AG10803 (cell line): ENCODE results near the gene SLC12A2.

ENCODE experiments used
- DNase-seq: peaks from one replicate; pipeline ENCODE4 v3.0.0; 2010; ENCODE audit warnings: low read depth
- H3K4me3 ChIP-seq: 2 replicates; pipeline ENCODE4 v1.5.1; 2011; ENCODE audit warnings: mild to moderate bottlenecking, low read length, control low read depth
- TF ChIP-seq, protein P1 (sequence below): conservative IDR thresholded peaks from 2 replicates; pipeline ENCODE4 v1.5.1; 2011; ENCODE audit warnings: mild to moderate bottlenecking, low read length, control low read depth, inconsistent platforms

The SLC12A2 gene

DNA sequence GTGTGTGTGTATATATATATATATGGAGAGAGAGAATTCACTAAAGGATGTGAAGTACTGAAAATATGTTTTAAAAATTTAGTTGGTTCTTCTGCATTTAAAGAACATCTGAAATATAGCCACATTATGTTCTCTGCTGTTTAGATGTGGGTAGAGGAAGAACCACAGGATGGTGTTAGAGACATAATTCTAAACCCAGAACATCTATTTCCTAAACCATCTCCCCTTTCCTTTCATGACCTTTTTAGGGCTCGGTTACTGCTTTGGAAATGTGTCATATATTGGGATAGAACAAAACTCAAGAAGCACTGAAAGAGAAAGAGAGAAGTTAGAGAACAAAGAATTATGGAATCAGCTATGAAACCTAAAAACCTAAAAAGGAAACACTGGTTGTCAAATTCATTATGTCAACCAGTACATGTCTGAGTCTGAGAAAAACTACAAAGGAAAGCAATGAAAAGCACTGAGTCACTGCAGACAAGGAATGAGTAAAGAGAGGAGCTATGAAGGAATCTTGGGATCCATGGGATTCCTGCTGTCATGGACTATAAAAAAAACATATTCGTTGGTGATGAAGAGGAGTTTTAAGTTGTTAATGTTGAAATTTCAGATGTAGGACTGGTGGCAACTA, 28.4 kb downstream of the SLC12A2 start:
- DNase-seq: peak; percentile 64
- no peak overlapping the region for H3K4me3 ChIP-seq
- TF ChIP-seq, protein P1, sequence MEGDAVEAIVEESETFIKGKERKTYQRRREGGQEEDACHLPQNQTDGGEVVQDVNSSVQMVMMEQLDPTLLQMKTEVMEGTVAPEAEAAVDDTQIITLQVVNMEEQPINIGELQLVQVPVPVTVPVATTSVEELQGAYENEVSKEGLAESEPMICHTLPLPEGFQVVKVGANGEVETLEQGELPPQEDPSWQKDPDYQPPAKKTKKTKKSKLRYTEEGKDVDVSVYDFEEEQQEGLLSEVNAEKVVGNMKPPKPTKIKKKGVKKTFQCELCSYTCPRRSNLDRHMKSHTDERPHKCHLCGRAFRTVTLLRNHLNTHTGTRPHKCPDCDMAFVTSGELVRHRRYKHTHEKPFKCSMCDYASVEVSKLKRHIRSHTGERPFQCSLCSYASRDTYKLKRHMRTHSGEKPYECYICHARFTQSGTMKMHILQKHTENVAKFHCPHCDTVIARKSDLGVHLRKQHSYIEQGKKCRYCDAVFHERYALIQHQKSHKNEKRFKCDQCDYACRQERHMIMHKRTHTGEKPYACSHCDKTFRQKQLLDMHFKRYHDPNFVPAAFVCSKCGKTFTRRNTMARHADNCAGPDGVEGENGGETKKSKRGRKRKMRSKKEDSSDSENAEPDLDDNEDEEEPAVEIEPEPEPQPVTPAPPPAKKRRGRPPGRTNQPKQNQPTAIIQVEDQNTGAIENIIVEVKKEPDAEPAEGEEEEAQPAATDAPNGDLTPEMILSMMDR: no peak

DNA sequence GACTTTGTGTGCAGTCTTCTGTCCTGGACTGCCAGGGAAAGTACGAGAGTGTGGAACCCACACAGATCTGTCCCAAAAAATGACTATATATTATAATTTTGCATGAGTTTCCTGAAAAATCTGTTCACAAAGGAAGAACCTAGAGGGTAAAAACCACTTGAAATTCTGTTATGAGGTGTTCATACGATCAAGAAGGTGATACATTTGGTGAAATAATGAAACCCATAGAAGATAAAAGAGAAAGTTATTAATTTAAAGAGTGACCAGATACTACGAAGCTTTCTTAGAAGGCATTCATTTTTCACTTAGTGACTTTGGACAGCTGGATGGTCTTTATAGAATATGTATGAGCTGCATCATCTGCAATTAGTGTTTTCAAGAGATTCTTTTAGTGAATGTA, 32.9 kb downstream of the SLC12A2 start:
- TF ChIP-seq, protein P1: no peak
- no peak for DNase-seq

DNA sequence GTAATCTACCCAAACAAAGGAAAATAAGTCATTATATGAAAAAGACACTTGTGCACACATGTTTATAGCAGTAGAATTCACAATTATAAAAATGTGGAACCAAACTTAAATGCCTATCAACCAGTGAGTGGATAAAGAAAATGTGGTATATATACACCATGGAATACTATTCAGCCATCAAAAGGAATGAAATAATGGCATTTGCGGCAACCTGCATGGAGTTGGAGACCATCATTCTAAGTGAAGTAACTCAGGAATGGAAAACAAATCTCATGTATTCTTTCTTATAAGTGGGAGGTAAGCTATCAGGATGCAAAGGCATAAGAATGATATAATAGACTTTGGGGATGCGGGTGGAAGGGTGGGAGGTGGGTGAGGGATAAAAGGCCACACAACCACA, 34.6 kb downstream of the SLC12A2 start:
- TF ChIP-seq, protein P1: no peak
- DNase-seq: no peak
- H3K4me3 ChIP-seq: no peak overlapping the region

More for the DNA sequence above, 32.9 kb downstream of the SLC12A2 start:
- no peak overlapping the region for H3K4me3 ChIP-seq

DNA sequence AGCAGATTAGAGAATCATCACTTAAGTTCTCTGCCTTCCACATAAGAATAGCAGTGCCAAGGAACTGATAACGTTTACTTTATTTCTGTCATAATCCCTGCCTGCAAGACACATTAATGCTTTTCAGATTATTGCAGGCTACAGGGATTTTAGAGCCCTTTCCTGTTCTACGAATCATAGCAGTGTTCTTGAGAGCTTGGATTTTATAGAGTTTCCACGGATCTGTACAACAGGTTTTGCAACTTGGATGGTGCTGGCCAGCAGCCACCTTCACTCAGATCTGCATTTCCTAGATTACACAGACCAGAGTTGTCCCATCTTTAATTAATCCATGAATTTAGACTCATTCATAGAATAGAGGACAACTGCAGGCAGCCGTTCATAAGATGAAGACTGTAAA, 38.1 kb downstream of the SLC12A2 start:
- TF ChIP-seq, protein P1: no peak
- peak; percentile 13 for DNase-seq
- H3K4me3 ChIP-seq: no peak overlapping the region

DNA sequence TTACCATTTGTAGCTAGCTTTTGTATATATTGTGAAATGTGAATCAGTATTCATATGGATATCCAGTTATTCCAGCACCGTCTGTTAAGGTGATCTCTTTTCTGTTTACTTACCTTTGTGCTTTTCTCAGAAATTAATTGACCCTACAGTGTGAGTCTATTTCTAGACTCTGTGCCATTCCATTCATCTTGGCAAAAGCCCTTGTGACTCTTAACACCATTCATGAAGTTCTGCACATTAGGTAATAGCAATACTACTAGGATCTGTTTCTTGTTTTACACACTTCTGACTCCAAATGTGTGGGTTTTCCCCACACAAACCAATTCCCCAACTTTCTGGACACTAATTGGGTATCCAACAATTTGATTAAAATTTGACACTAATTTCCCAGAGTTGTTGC, 40.4 kb downstream of the SLC12A2 start:
- no peak overlapping the region for H3K4me3 ChIP-seq
- TF ChIP-seq, protein P1: no peak
- DNase-seq: no peak

DNA sequence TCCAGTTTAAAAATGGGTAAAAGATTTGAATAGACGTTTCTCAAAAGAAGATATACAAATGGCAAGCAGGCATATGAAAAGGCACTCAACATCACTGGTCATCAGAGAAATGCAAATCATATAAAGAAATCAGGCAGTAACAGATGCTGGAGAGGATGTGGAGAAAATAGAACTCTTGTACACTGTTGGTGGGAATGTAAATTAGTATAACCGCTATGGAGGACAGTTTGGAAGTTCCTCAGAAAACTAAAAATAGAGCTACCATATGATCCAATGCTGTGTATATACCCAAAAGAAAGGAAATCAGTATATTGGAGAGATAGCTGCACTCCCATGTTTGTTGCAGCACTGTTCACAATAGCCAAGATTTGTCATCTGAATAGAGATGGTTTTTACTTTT, 42.7 kb downstream of the SLC12A2 start:
- no peak for DNase-seq
- TF ChIP-seq, protein P1: no peak
- H3K4me3 ChIP-seq: no peak overlapping the region

DNA sequence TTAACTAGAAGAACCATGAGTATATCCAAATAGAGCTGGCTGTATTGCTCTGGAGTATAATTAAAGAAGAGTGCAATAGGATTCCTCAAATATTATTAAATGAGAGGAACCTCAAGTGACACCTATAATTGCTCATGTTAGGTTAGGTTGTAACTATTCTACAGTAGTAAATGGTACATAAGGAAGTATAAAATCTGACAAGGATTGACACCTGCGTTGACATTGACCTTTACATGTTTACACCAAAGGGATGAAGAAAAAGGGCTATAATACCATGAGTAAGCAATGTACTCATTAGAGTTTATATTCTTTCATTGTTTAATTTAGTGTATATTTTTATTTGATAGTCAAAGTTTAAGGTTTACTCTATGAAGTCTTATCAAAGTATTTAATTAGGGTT, 48.9 kb downstream of the SLC12A2 start:
- no peak for DNase-seq
- TF ChIP-seq, protein P1: no peak
- no peak overlapping the region for H3K4me3 ChIP-seq
